NCI-H524 (cell line): ENCODE results near the gene AHR.
"Not testable (repeated sequence)": the region's sequence is repeated elsewhere in the genome, so short reads cannot be mapped to it uniquely, and the experiment has no call there.

ENCODE experiments used
- DNase-seq, 2 experiments: peaks; one replicate each; lab custom pipeline; 2025; lab: John Stamatoyannopoulos, UW

Gene AHR

GRCh38 chr7:17376595-17376994 is 78.1 kb downstream of the AHR start:
- no peak for DNase-seq

GRCh38 chr7:17380736-17381662 is 82.5 kb downstream of the AHR start:
- DNase-seq: no peak

GRCh38 chr7:17382408-17383354 is 84.2 kb downstream of the AHR start:
- not testable (repeated sequence) for DNase-seq

- DNase-seq: no peak
Observed at GRCh38 chr7:17384400-17384799, 85.9 kb downstream of the AHR start.

- DNase-seq: no peak
Observed at GRCh38 chr7:17385612-17386011, 87.2 kb downstream of the AHR start.

GRCh38 chr7:17390392-17390791 is 91.9 kb downstream of the AHR start:
- DNase-seq: no peak

- peak; percentile 29 to 89 for DNase-seq
Observed at GRCh38 chr7:17391366-17391765, 92.9 kb downstream of the AHR start.

GRCh38 chr7:17392846-17393245 is 94.4 kb downstream of the AHR start:
- DNase-seq: no peak

- DNase-seq: not testable (repeated sequence)
Observed at GRCh38 chr7:17394563-17394962, 96.1 kb downstream of the AHR start.
